Measurements from ENCODE around the gene MMP21.

The MMP21 gene

DNA sequence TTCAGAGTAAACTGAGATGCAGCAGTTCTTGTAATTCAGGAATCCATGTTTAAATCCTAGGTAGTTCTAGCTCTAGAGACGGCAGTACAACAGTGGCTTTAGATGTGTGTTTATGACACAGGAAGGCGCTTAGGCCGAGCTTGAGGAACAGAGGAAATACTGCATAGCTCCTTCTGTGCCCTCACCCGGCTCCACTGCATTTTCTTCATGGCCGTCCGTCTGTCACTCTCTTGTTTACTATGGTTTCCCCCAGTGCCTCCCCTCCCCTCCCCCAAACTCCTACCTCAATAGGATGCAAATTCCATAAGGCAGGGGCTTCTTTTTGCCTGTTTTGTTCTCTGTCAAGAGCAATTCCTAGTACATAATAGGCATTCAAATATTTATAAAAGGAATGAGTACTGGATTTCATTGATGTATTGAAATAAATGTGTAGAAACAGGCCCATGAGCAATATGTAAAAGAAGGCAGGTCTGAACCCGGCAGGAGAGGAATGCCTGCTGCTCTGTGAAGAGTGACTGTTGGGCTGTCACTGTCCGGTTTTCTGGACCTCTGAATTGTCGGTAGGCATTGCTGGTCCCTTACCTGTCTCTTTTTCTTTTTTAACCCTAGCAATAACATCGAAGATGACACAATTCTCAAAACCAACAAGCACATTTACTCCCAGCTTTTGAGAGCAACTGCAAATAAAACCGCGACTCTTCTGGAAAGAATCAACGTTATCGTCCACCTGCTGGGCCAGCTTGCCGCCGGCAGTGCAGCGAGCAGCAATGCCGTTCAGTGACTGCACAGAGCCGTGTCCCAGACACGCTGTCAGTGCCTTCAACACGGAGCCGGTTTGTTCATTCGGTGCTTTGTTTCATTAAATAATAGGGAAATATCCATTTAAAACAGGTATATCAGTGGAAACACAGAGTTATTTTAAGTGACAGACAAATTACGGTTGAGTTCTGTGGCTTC lies 12.7 kb downstream of the MMP21 start:
- DNase-seq, result no peak

DNA sequence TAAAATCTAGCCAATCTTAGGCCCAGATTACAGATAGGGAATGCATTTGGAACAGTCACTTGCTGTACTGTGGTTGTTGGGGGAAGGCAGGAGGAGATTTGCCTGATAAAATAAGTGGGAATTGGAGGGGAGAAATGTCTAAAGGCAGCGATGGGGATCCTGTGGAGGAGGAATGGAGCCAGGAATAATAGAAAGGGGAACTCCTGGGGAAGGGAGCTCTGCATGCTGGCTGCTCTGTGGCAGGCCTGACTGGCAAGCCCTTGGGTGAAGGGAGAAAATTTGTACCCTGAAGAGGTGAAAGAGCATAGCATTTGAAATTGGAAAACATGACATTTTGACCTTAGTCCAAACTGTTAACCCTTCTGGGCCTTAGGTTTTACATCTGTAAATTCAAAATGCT lies 13.7 kb downstream of the MMP21 start:
- DNase-seq, result no peak

GRCh38 chr10:125757742-125758141 lies 17.9 kb downstream of the MMP21 start:
- DNase-seq, result no peak

- no peak for DNase-seq
Measured at GRCh38 chr10:125756853-125757487, 18.7 kb downstream of the MMP21 start.

DNA sequence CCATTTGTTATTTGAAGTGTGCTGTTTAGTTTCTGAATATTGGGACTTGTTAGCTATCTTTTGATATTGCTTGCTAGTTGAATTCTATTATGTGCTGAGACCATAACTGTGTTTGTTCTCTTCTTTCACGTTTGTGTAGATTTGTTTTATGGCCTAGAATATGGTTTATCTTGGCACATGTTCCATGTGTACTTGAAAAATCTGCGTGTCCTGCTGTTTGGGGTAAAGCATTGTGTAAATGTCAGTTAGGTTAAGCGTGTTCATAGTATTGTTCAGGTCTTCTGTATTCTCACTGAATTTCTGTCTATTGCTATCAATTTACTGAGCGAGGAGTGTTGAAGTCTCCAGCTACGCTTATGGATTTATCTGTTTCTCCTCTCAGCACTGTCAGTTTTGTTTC lies 19.4 kb downstream of the MMP21 start:
- no peak for DNase-seq

DNA sequence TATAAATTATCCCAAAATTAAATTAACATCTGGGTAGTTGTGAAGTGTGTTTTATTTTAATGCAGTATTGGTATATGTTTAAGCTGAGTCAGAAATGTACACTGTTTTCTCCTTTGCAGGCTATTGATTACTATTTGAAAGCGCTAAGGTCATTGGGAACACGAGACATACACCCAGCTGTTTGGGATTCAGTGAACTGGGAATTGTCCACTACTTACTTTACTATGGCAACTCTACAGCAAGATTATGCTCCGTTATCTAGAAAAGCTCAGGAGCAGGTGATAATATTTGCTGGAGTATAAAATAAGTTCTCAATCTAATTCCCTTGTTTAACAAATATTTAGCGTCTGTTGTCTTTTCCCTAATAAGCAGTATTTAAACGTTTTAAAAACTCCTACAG lies 28.2 kb downstream of the MMP21 start:
- no peak for DNase-seq

- no peak for DNase-seq
Measured at GRCh38 chr10:125744909-125745308, 30.7 kb downstream of the MMP21 start.

DNA sequence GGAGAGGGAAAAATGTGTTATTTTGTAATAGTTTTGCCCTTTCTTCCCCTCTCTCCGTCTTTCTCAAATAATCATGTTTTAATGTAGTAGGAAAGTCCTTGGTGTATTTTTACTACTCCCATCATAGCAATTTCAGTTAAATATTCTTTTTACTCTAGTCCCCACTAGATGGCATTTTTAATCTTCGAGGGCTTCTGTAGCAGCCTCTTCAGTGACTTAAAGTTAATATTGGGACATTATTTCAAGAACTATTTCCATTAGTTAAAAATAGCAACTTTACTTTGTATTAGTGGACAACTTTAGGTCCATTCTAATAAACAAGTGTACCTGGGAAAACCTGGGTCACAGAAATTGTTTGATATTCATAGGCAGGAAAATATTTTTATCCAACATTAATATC lies 33.2 kb downstream of the MMP21 start:
- DNase-seq, result no peak

GRCh38 chr10:125739994-125740679 lies 35.5 kb downstream of the MMP21 start:
- no peak for DNase-seq

- DNase-seq, result no peak
Measured at GRCh38 chr10:125738206-125738605, 37.4 kb downstream of the MMP21 start.

DNA sequence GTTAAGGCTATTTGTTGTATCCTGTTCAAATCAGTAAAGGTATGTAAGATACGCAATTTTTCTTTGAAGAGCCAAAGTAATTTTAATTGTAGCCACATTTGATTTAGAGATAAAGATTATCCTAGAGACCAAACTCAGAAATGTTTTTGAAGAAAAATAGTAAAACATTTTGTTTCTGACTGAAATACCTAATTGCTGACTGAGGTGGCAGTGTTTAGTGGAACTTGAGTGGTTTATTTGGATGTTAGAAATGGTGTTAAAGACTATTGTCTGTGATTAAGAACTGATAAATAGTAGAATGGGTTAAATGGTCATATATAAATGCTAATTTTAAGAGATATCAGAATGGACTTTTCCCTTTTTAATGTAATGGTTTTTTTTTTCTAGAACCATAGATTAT lies 40.8 kb downstream of the MMP21 start:
- no peak for DNase-seq

GRCh38 chr10:125734148-125734547 lies 41.5 kb downstream of the MMP21 start:
- no peak for DNase-seq

- no peak for DNase-seq
Measured at GRCh38 chr10:125727436-125727835, 48.2 kb downstream of the MMP21 start.

DNA sequence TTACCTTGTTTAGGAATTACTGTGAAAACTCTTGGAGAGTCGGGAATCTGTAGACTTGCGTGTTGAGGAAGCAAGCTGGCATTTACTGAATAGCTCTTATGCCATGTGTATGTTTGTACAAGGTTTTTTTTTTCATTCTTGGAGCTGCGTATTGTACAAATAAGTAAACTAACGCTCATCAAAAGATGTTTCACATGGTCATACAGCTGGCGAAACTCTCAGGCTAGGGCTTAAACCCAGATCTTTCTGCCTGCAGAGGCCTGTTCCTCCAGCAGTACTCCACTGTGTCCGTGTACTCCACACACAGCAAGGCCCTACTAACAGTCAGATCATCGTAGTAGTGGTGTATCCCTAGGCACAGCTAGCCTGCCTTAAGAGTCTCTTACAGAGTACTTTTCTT lies 48.7 kb downstream of the MMP21 start:
- DNase-seq, result no peak

GRCh38 chr10:125722811-125723210 lies 52.8 kb downstream of the MMP21 start:
- DNase-seq, result no peak

DNA sequence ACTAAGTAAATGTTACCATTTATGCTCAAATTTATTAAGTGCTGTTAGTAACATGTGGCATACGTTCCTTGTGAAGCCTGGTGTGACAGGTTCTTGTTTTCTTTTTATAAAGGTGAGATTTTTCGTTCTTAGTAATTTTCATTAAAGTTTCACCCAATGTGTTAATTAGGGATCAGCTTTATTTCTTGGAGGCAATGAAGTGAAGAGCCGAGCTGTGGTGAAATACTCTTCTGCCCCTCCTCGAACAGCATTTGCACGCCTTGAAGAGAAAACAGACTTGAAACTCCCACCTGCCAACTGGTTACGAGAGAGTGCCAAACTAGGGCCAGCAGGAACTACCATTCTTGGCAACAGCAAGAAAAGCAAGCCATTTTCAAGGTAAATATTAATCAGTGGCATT lies 54.6 kb downstream of the MMP21 start:
- no peak for DNase-seq

DNA sequence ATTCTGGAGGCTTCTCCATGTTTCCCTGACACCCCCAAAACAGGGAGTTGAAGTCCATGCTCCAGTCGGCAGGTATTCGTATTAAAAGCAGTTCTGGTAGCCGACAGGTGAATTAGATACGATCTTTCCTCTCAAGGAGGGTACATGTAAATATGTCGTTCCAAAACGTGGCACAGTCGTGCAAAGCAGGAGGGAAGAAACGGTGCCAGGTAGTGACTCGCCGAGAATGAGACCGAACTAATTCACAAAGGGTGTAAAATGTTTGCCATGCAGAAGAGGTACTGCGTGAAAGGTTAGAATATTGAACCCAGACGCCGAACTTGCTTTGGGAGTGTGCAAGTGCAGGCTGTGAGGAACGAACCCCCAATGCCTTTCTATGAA lies 55.6 kb downstream of the MMP21 start:
- DNase-seq, result no peak

- DNase-seq, result peak; percentile 97
Measured at GRCh38 chr10:125719173-125720001, 56.2 kb downstream of the MMP21 start, which contains the start of gene EDRF1. TSS of gene EDRF1 (plus strand) at chr10:125719709. CDS start at chr10:125719808, 99 bp downstream.
